SK-N-SH (cell line): ENCODE data around the gene TGM4. TPM values are rescaled to one million over a fixed set of nuclear protein-coding genes. Genes with fewer than 3 reads are reported as not detected.

Source experiments
- CTCF ChIA-PET: fragments of 300-600, 350-600 bp; formaldehyde crosslinking; extraction: SDS; loops from one replicate; lab custom pipeline; 2021; lab: Yijun Ruan, JAX
- POLR2A ChIA-PET: fragments of 350-600 bp; sonication (Branson Sonifier 250); formaldehyde crosslinking; extraction: SDS; loops from one replicate; lab custom pipeline; 2020; ENCODE audit warnings: antibody characterized with exemption, inconsistent platforms; lab: Yijun Ruan, JAX
- DNase-seq: peaks from one replicate; pipeline ENCODE4 v3.0.0; 2012
- H2AFZ ChIP-seq: fragments of 200-600 bp; sonication (generic); 2 replicates; pipeline ENCODE4 v1.8.1; 2016; ENCODE audit warnings: antibody characterized with exemption, mild to moderate bottlenecking, low read depth
- H3F3A ChIP-seq: fragments of 200-600 bp; sonication (generic); replicated peaks from 2 replicates; pipeline ENCODE3; 2016; ENCODE audit warnings: antibody characterized with exemption, mild to moderate bottlenecking; ENCODE audit not compliant: insufficient read depth
- H3K27ac ChIP-seq, 2 experiments: fragments of 200-500 bp in 1 of 2; fragments of 200-600 bp in 1 of 2; sonication (Bioruptor generic) in 1 of 2; sonication (generic), shearing (Covaris generic) in 1 of 2; 2 replicates each; pipeline versions ENCODE4 v1.5.1 to v1.6.1; 2014 to 2016; ENCODE audit warnings: low read depth in 2 of 2, inconsistent platforms in 1 of 2, low read length in 1 of 2, mild to moderate bottlenecking in 1 of 2, mixed read lengths in 1 of 2
- H3K27me3 ChIP-seq: fragments of 200-600 bp; sonication (generic), shearing (Covaris generic); 2 replicates; pipeline ENCODE4 v1.6.1; 2016; ENCODE audit warnings: mixed run types; ENCODE audit not compliant: insufficient read depth
- H3K36me3 ChIP-seq, 2 experiments: fragments of 200-500 bp in 1 of 2; fragments of 200-600 bp in 1 of 2; sonication (Bioruptor generic) in 1 of 2; sonication (generic) in 1 of 2; replicated peaks in 1 of 2; 2 replicates each; pipeline versions ENCODE3 to v1.5.1; 2014 to 2016; ENCODE audit warnings: low read length in 1 of 2, mild to moderate bottlenecking in 1 of 2; ENCODE audit not compliant: insufficient read depth in 2 of 2, control insufficient read depth in 1 of 2
- H3K4me1 ChIP-seq, 2 experiments: fragments of 200-500 bp in 1 of 2; fragments of 200-600 bp in 1 of 2; sonication (Bioruptor generic) in 1 of 2; sonication (generic), shearing (Covaris generic) in 1 of 2; 2 replicates each; pipeline versions ENCODE4 v1.5.1 to v1.6.1; 2014 to 2016; ENCODE audit warnings: low read depth in 1 of 2, low read length in 1 of 2, mixed run types in 1 of 2; ENCODE audit not compliant: insufficient read depth in 2 of 2, control insufficient read depth in 1 of 2
- H3K4me2 ChIP-seq: fragments of 200-600 bp; sonication (generic), shearing (Covaris generic); 2 replicates; pipeline ENCODE4 v1.6.1; 2017; ENCODE audit warnings: mixed run types
- H3K4me3 ChIP-seq, 2 experiments: fragments of 200-500 bp in 1 of 2; fragments of 200-600 bp in 1 of 2; sonication (Bioruptor generic) in 1 of 2; sonication (generic), shearing (Covaris generic) in 1 of 2; 2 replicates each; pipeline versions ENCODE4 v1.5.1 to v1.8.1; 2014 to 2016; ENCODE audit warnings: low read depth in 2 of 2, inconsistent platforms in 1 of 2, low read length in 1 of 2, mild to moderate bottlenecking in 1 of 2, mixed read lengths in 1 of 2, moderate library complexity in 1 of 2
- H3K79me2 ChIP-seq: fragments of 200-600 bp; sonication (generic); 2 replicates; pipeline ENCODE4 v1.8.1; 2017; ENCODE audit warnings: mild to moderate bottlenecking; ENCODE audit not compliant: insufficient read depth
- H3K9ac ChIP-seq: fragments of 200-600 bp; sonication (generic); 2 replicates; pipeline ENCODE4 v1.6.1; 2017; ENCODE audit warnings: mixed run types
- H3K9me2 ChIP-seq: fragments of 200-600 bp; sonication (generic); 2 replicates; pipeline ENCODE4 v1.6.1; 2017; ENCODE audit warnings: mixed run types
- H3K9me3 ChIP-seq: fragments of 200-600 bp; sonication (generic); 2 replicates; pipeline ENCODE4 v1.6.1; 2017; ENCODE audit warnings: mixed run types, mild to moderate bottlenecking, moderate library complexity
- H4K20me1 ChIP-seq: fragments of 200-600 bp; sonication (generic); 2 replicates; pipeline ENCODE4 v1.6.1; 2017; ENCODE audit warnings: mild to moderate bottlenecking, mixed run types; ENCODE audit not compliant: insufficient read depth
- CHD2 ChIP-seq: fragments of 150-350 bp; IDR thresholded peaks from 2 replicates; pipeline ENCODE4 v1.6.1; 2018; ENCODE audit warnings: low read length; ENCODE audit not compliant: partially characterized antibody
- CTCF ChIP-seq: fragments of 200-600 bp; sonication (generic); IDR thresholded peaks from 2 replicates; pipeline ENCODE4 v1.6.1; 2017; ENCODE audit warnings: antibody characterized with exemption, mild to moderate bottlenecking, moderate library complexity
- EP300 ChIP-seq, 2 experiments: IDR thresholded peaks; 2 replicates each; pipeline versions ENCODE4 v1.4.0 to v1.6.1; 2012; ENCODE audit warnings: borderline replicate concordance in 1 of 2, low read depth in 1 of 2, low read length in 1 of 2
- FOXM1 ChIP-seq: IDR thresholded peaks from 2 replicates; pipeline ENCODE4 v1.4.0; 2012; ENCODE audit warnings: low read depth, mild to moderate bottlenecking
- IRF3 ChIP-seq: fragments of 150-350 bp; IDR thresholded peaks from 2 replicates; pipeline ENCODE4 v1.6.1; 2016; ENCODE audit warnings: mild to moderate bottlenecking, low read depth, low read length
- MEF2A ChIP-seq: IDR thresholded peaks from 2 replicates; pipeline ENCODE4 v1.4.0; 2012; ENCODE audit warnings: low read depth, borderline replicate concordance
- MXI1 ChIP-seq: IDR thresholded peaks from 2 replicates; pipeline ENCODE4 v1.6.1; 2012; ENCODE audit warnings: mild to moderate bottlenecking, low read depth, low read length, improper control_type of control experiment
- NFIC ChIP-seq: IDR thresholded peaks from 2 replicates; pipeline ENCODE4 v1.4.0; 2012; ENCODE audit warnings: borderline replicate concordance
- NRF1 ChIP-seq: IDR thresholded peaks from 2 replicates; pipeline ENCODE4 v1.6.1; 2012; ENCODE audit warnings: low read depth, mild to moderate bottlenecking, low read length
- POLR2AphosphoS5 ChIP-seq: IDR thresholded peaks from 2 replicates; pipeline ENCODE4 v1.6.1; 2012; ENCODE audit warnings: low read depth, low read length
- RCOR1 ChIP-seq: fragments of 150-350 bp; IDR thresholded peaks from 2 replicates; pipeline ENCODE4 v1.6.1; 2017; ENCODE audit warnings: antibody characterized with exemption, low read length
- RFX5 ChIP-seq: IDR thresholded peaks from 2 replicates; pipeline ENCODE4 v1.6.1; 2012; ENCODE audit warnings: mild to moderate bottlenecking, improper control_type of control experiment, low read length
- RXRA ChIP-seq: IDR thresholded peaks from 2 replicates; pipeline ENCODE4 v1.4.0; 2012; ENCODE audit warnings: low read depth, mild to moderate bottlenecking, borderline replicate concordance
- SMC3 ChIP-seq: IDR thresholded peaks from 2 replicates; pipeline ENCODE4 v1.6.1; 2012; ENCODE audit warnings: low read depth, low read length, improper control_type of control experiment
- TAF1 ChIP-seq: IDR thresholded peaks from 2 replicates; pipeline ENCODE4 v1.6.1; 2012; ENCODE audit warnings: low read depth, mild to moderate bottlenecking, low read length, moderate library complexity, borderline replicate concordance
- TCF12 ChIP-seq: IDR thresholded peaks from 2 replicates; pipeline ENCODE4 v1.4.0; 2012
- USF1 ChIP-seq: IDR thresholded peaks from 2 replicates; pipeline ENCODE4 v1.4.0; 2012; ENCODE audit warnings: low read depth, borderline replicate concordance
- USF2 ChIP-seq: fragments of 150-350 bp; IDR thresholded peaks from 2 replicates; pipeline ENCODE4 v1.6.1; 2017; ENCODE audit warnings: antibody characterized with exemption, low read length, low read depth, borderline replicate concordance
- ZBTB33 ChIP-seq: IDR thresholded peaks from 2 replicates; pipeline ENCODE4 v1.4.0; 2012; ENCODE audit warnings: low read depth, borderline replicate concordance
- WGBS: methylation state at CpG from one replicate; pipeline ENCODE4 v1.1.6; 2017; ENCODE audit warnings: low lambda C conversion rate; 5-methylcytosine and 5-hydroxymethylcytosine counted together
- polyA plus RNA-seq, 3 experiments: library from polyadenylated mRNA; depleted of rRNA; stranded (reverse); fragments of >200 nt; gene quantifications; 2 replicates each; pipeline ENCODE4 v1.2.3, GENCODE V29; 2012

TGM4 gene
- polyA plus RNA-seq, 1 of the 3 experiments (the other 2 are of a cell fraction), result 0.12 TPM

GRCh38 chr3:44918087-44918486 is 43.7 kb downstream of the TGM4 start:
- ChIA-PET POLR2A (interaction anchor here (0.6 kb wide), 1 partner anchor 69 kb away, joined by 3 read pairs; no protein-coding TSS in a partner anchor), CTCF (interaction anchor here (0.9 kb wide), 1 partner anchor 54 kb away, joined by 3 read pairs; no protein-coding TSS in a partner anchor)
- TF ChIP-seq NFIC (no peak), CHD2 (no peak), RFX5 (no peak), MXI1 (no peak), USF2 (no peak), CTCF (no peak), FOXM1 (no peak), SMC3 (no peak), TCF12 (no peak), USF1 (no peak), RCOR1 (no peak), TAF1 (no peak), RXRA (no peak), IRF3 (no peak), ZBTB33 (no peak), EP300 (IDR thresholded peaks at IDR 0.05; ENCODE audit: borderline replicate concordance in 1 of 2, low read depth in 1 of 2, low read length in 1 of 2) (no peak), MEF2A (no peak), NRF1 (no peak), POLR2AphosphoS5 (no peak)
- Histone ChIP-seq H4K20me1 (no peaks in the 10 kb centered on the region), H3K4me1 (peaks cover 0 to 7% of the 10 kb centered on the region in 2 experiments; a peak in 1 of 4 replicates), H3K36me3 (peaks cover 0 to 22% of the 10 kb centered on the region in 2 experiments), H3K9me3 (no peaks in the 10 kb centered on the region), H3K79me2 (no peaks in the 10 kb centered on the region), H3F3A (no peaks in the 10 kb centered on the region), H3K9ac (no peak overlapping the region), H3K4me3 (no peak overlapping the region), H3K4me2 (no peak overlapping the region), H3K27ac (no peak overlapping the region), H3K27me3 (no peaks in the 10 kb centered on the region), H2AFZ (no peak overlapping the region), H3K9me2 (no peaks in the 10 kb centered on the region)
- DNase-seq, result no peak
- WGBS, result 100% methylated on average over 3 of the region's 12 CpGs
